ENCODE data around the gene CECR2.

The CECR2 gene

GRCh38 chr22:17418890-17419324, 49.6 kb downstream of the CECR2 start:
- TF ChIP-seq TEAD4 (IDR thresholded peaks at IDR 0.05): no peak
- no peak for TF ChIP-seq CEBPB (IDR thresholded peaks at IDR 0.05)
- TF ChIP-seq ZBTB7A (IDR thresholded peaks at IDR 0.05; ENCODE audit: low read depth): no peak
- TF ChIP-seq TCF12 (IDR thresholded peaks at IDR 0.05; ENCODE audit: low read depth): no peak
- no peak for TF ChIP-seq EGR1 (IDR thresholded peaks at IDR 0.05)
- no peak for TF ChIP-seq YY1 (IDR thresholded peaks at IDR 0.05; ENCODE audit: low read depth)
- TF ChIP-seq MAX (IDR thresholded peaks at IDR 0.05): no peak
- TF ChIP-seq RAD21 (IDR thresholded peaks at IDR 0.05; ENCODE audit: low read depth): no peak
- TF ChIP-seq FOXM1 (IDR thresholded peaks at IDR 0.05; ENCODE audit: borderline replicate concordance, low read depth): no peak
- TF ChIP-seq TAF1 (IDR thresholded peaks at IDR 0.05; ENCODE audit: low read depth): no peak
- no peak for TF ChIP-seq NFIC (IDR thresholded peaks at IDR 0.05)

GRCh38 chr22:17419348-17419747, 50.1 kb downstream of the CECR2 start:
- TF ChIP-seq CEBPB (IDR thresholded peaks at IDR 0.05): no peak

- TF ChIP-seq REST (IDR thresholded peaks at IDR 0.05; ENCODE audit: low read depth) (no peak), RAD21 (IDR thresholded peaks at IDR 0.05; ENCODE audit: low read depth) (no peak), CREB1 (IDR thresholded peaks at IDR 0.05; ENCODE audit: low read depth) (no peak), TEAD4 (IDR thresholded peaks at IDR 0.05) (no peak), MAX (IDR thresholded peaks at IDR 0.05) (no peak), FOXM1 (IDR thresholded peaks at IDR 0.05; ENCODE audit: borderline replicate concordance, low read depth) (no peak), EP300 (IDR thresholded peaks at IDR 0.05; ENCODE audit: borderline replicate concordance) (no peak), TCF12 (IDR thresholded peaks at IDR 0.05; ENCODE audit: low read depth) (no peak), YY1 (IDR thresholded peaks at IDR 0.05; ENCODE audit: low read depth) (no peak)
Measured at GRCh38 chr22:17422736-17423343, 53.6 kb downstream of the CECR2 start.

- no peak for TF ChIP-seq REST (IDR thresholded peaks at IDR 0.05; ENCODE audit: low read depth)
- TF ChIP-seq NFIC (IDR thresholded peaks at IDR 0.05): no peak
- no peak for TF ChIP-seq TEAD4 (IDR thresholded peaks at IDR 0.05)
- TF ChIP-seq ZBTB7A (IDR thresholded peaks at IDR 0.05; ENCODE audit: low read depth): no peak
- TF ChIP-seq EGR1 (IDR thresholded peaks at IDR 0.05): no peak
- TF ChIP-seq YY1 (IDR thresholded peaks at IDR 0.05; ENCODE audit: low read depth): no peak
- no peak for TF ChIP-seq MAX (IDR thresholded peaks at IDR 0.05)
- TF ChIP-seq USF1 (IDR thresholded peaks at IDR 0.05): no peak
- TF ChIP-seq TAF1 (IDR thresholded peaks at IDR 0.05; ENCODE audit: low read depth): no peak
- TF ChIP-seq CREB1 (IDR thresholded peaks at IDR 0.05; ENCODE audit: low read depth): no peak
- no peak for TF ChIP-seq EP300 (IDR thresholded peaks at IDR 0.05; ENCODE audit: borderline replicate concordance)
- TF ChIP-seq RAD21 (IDR thresholded peaks at IDR 0.05; ENCODE audit: low read depth): no peak
- no peak for TF ChIP-seq CEBPB (IDR thresholded peaks at IDR 0.05)
- TF ChIP-seq FOXM1 (IDR thresholded peaks at IDR 0.05; ENCODE audit: borderline replicate concordance, low read depth): no peak
- TF ChIP-seq TCF12 (IDR thresholded peaks at IDR 0.05; ENCODE audit: low read depth): no peak
Measured at GRCh38 chr22:17423616-17424015, 54.4 kb downstream of the CECR2 start.

- TF ChIP-seq TAF1 (IDR thresholded peaks at IDR 0.05; ENCODE audit: low read depth) (no peak), TEAD4 (IDR thresholded peaks at IDR 0.05) (no peak), MAX (IDR thresholded peaks at IDR 0.05) (no peak), CREB1 (IDR thresholded peaks at IDR 0.05; ENCODE audit: low read depth) (no peak), CEBPB (IDR thresholded peaks at IDR 0.05) (no peak), RAD21 (IDR thresholded peaks at IDR 0.05; ENCODE audit: low read depth) (no peak), EGR1 (IDR thresholded peaks at IDR 0.05) (no peak), EP300 (IDR thresholded peaks at IDR 0.05; ENCODE audit: borderline replicate concordance) (no peak), USF1 (IDR thresholded peaks at IDR 0.05) (no peak), NFIC (IDR thresholded peaks at IDR 0.05) (no peak), REST (IDR thresholded peaks at IDR 0.05; ENCODE audit: low read depth) (no peak), FOXM1 (IDR thresholded peaks at IDR 0.05; ENCODE audit: borderline replicate concordance, low read depth) (no peak), ZBTB7A (IDR thresholded peaks at IDR 0.05; ENCODE audit: low read depth) (no peak)
Measured at GRCh38 chr22:17429516-17429915, 60.3 kb downstream of the CECR2 start.
